Activated B cell treated with CpG ODN at 0.5 μM for 24 hours (primary cell): ENCODE measurements around the gene VEGFB. TPM values are rescaled to one million over a fixed set of nuclear protein-coding genes. Genes with fewer than 3 reads are reported as not detected.
A peak's percentile ranks its signal among the peaks of the same experiment; 100 is the strongest.

Source experiments
- ATAC-seq: fragments of 200-7000 bp; cut with Tn5 transposase; one replicate; pipeline ENCODE4 v1.10.0; 2021; ENCODE audit warnings: low read depth, mild to moderate bottlenecking, moderate library complexity
- CTCF ChIA-PET: fragments of 350-600 bp; sonication (Branson Sonifier 250); formaldehyde crosslinking; loops from one replicate; lab custom pipeline; 2021; ENCODE audit warnings: antibody characterized with exemption; lab: Charles Lee
- POLR2A ChIA-PET: fragments of 350-600 bp; sonication (Branson Sonifier 250); formaldehyde crosslinking; loops from one replicate; lab custom pipeline; 2021; ENCODE audit warnings: antibody characterized with exemption; lab: Charles Lee
- DNase-seq: peaks from one replicate; pipeline ENCODE4 v3.0.0; 2022
- H3K27ac Mint-ChIP-seq: one replicate; pipeline ENCODE4 v1.8.0; 2020; ENCODE audit warnings: mixed read lengths
- H3K27me3 Mint-ChIP-seq: one replicate; pipeline ENCODE4 v1.8.0; 2021; ENCODE audit warnings: mixed read lengths
- H3K36me3 Mint-ChIP-seq: one replicate; pipeline ENCODE4 v1.8.0; 2021; ENCODE audit warnings: low read depth, mixed read lengths
- H3K4me1 Mint-ChIP-seq: one replicate; pipeline ENCODE4 v1.8.0; 2021; ENCODE audit warnings: mixed read lengths
- H3K4me3 Mint-ChIP-seq: one replicate; pipeline ENCODE4 v1.8.0; 2020; ENCODE audit warnings: mild to moderate bottlenecking, mixed read lengths
- H3K9me3 Mint-ChIP-seq: one replicate; pipeline ENCODE4 v1.8.0; 2020; ENCODE audit warnings: mixed read lengths
- CTCF ChIP-seq: fragments of 200-600 bp; IDR thresholded peaks from one replicate; pipeline ENCODE4 v1.8.0; 2022; ENCODE audit warnings: antibody characterized with exemption, mild to moderate bottlenecking
- intact Hi-C: fragments of 100-400 bp; cut with micrococcal nuclease; formaldehyde crosslinking; loops from one replicate; pipeline ENCODE4 v1.15.1; 2024
- total RNA-seq: library from RNA; stranded (reverse); gene quantifications from 2 replicates; pipeline ENCODE4 v1.2.3, GENCODE V29; 2022

Gene VEGFB
- total RNA-seq, 1 donor from 2014 or later, result 97.4 TPM

DNA sequence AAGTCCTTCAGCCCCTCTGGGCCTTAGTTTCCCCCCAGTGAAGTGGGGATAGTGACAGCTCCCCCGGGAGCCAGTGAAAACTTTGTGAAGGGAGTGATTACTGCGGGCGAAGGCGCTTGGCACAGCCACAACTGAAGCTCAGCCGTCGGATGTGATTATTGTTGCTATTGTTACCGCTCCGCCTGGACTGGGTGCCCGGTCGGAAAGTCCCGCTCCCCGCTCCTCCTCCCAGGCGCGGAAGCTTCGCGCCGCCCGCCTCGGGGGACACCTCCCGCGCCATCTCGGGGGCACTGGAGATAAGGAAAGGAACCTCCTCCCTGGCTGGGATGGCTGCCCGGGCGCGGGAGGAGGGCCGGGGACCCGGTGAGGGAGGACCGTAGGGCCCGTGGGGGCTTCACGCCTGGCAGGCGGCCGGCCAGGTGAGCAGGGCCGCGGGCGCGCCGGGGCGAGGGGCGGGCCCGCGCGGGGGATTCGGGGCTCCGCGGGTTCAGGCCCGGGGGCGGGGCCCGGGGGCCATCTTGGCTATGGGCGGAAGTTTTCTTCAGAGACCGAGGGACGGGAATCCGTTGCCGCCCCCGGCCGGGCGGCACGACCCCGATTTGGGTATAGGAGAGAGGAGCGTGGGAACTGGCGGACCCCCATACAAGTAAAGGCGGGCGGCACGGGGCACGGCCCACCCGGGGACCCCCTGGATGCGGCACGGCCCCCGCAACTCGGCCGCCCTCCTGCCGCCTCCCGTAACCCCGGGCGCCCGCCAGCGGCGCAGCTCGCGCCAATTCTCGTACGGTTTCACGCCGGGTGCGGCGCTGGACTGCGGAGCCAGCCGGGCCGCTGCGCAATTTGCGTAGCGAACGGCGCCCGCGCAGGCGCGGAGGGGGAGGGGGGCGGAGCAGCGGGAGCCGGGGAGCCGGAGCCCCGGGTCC is 50.8 kb downstream of the VEGFB start, which contains the start of gene GPR137:
Gene GPR137, plus strand, starts transcription at position 887 of the 923 bp plus-strand sequence. CDS start 677 bp downstream, outside the sequence.
- peak; percentile 64 for ATAC-seq
- no peak for TF ChIP-seq CTCF
- intact Hi-C loops, result loop anchor here (1.0 to 2.0 kb wide), 9 partner anchors 15 to 59 kb away; partner anchors contain the start of genes CCDC88B, DNAJC4, ESRRA and FKBP2
- POLR2A ChIA-PET, result interaction anchor here (0.5 to 5.8 kb wide), 19 partner anchors 10 to 1223 kb away, joined by 3 to 119 read pairs (median 6); partner anchors contain the start of genes CCDC88B, ESRRA, FERMT3 and FKBP2
- CTCF ChIA-PET, result interaction anchor here (1.0 to 2.6 kb wide), 8 partner anchors 14 to 81 kb away, joined by 3 to 11 read pairs (median 4); partner anchors contain the start of genes CATSPERZ and PRDX5
- Mint-ChIP-seq H3K4me3 (peak within 1 kb of the TSS; percentile 90), H3K9me3 (no peaks in the 10 kb centered on the region), H3K27me3 (no peaks in the 10 kb centered on the region), H3K36me3 (peaks cover 12% of the 10 kb centered on the region), H3K27ac (peak within 1 kb of the TSS; percentile 92), H3K4me1 (peaks cover 20% of the 10 kb centered on the region)
- DNase-seq, result peak; percentile 99

- DNase-seq, result no peak
- CTCF ChIA-PET, result interaction anchor here (0.5 to 2.2 kb wide), 5 partner anchors 15 to 487 kb away, joined by 3 to 11 read pairs (median 4); partner anchors contain the start of genes CATSPERZ, ESRRA and PRDX5
- peak overlapping the region; percentile 59 for H3K27ac Mint-ChIP-seq
- no peak for ATAC-seq
- no peaks in the 10 kb centered on the region for H3K9me3 Mint-ChIP-seq
- POLR2A ChIA-PET, result interaction anchor here (1.9 to 5.8 kb wide), 5 partner anchors 16 to 101 kb away, joined by 14 to 119 read pairs (median 24); partner anchors contain the start of genes ESRRA, FERMT3, PRDX5 and STIP1
- peaks cover 22% of the 10 kb centered on the region for H3K4me1 Mint-ChIP-seq
- peaks cover 7% of the 10 kb centered on the region for H3K27me3 Mint-ChIP-seq
- peak overlapping the region; percentile 78 for H3K4me3 Mint-ChIP-seq
- peaks cover 11% of the 10 kb centered on the region for H3K36me3 Mint-ChIP-seq
- intact Hi-C loops, result loop anchor here (1.0 to 2.0 kb wide), 7 partner anchors 15 to 56 kb away; partner anchors contain the start of genes CCDC88B, DNAJC4, ESRRA and FKBP2
- TF ChIP-seq CTCF, result no peak
Observed at GRCh38 chr11:64285885-64286800, 51.8 kb downstream of the VEGFB start.

- Mint-ChIP-seq H3K4me3 (peak overlapping the region; percentile 78), H3K27me3 (peaks cover 7% of the 10 kb centered on the region), H3K4me1 (peaks cover 21% of the 10 kb centered on the region), H3K27ac (peak overlapping the region; percentile 59), H3K9me3 (no peaks in the 10 kb centered on the region), H3K36me3 (peaks cover 6% of the 10 kb centered on the region)
- POLR2A ChIA-PET, result interaction anchor here (3.7 to 5.8 kb wide), 2 partner anchors 16 to 17 kb away, joined by 24 to 119 read pairs; partner anchors contain the start of gene ESRRA
- no peak for TF ChIP-seq CTCF
- CTCF ChIA-PET, result interaction anchor here (0.9 kb wide), 2 partner anchors 18 to 82 kb away, joined by 3 to 6 read pairs; partner anchors contain the start of gene ESRRA
- ATAC-seq, result no peak
- DNase-seq, result no peak
- intact Hi-C loops, result no loop called here
Observed at GRCh38 chr11:64286801-64287159, 52.4 kb downstream of the VEGFB start.

DNA sequence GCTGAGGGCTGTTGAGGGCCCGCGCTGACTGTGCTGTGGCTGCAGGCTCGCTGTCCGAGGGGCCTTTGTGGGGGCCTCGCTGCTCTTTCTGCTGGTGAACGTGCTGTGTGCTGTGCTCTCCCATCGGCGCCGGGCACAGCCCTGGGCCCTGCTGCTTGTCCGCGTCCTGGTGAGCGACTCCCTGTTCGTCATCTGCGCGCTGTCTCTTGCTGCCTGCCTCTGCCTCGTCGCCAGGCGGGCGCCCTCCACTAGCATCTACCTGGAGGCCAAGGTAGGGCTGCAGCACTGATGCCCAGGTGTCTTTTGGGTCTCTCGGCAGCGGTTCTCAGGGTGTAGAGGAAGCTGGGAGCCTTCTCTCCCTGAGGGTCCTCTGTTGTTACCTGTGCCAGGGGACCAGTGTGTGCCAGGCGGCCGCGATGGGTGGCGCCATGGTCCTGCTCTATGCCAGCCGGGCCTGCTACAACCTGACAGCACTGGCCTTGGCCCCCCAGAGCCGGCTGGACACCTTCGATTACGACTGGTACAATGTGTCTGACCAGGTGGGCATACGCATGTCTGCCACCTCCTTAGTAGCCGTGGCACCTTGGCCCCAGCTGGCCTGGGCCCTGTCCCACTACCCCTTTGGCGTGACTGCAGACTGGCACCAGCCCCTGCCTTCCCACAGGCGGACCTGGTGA is 53.4 kb downstream of the VEGFB start:
- DNase-seq (no peak), ATAC-seq (no peak)
- intact Hi-C loops, result no loop called here
- Mint-ChIP-seq H3K27ac (no peak overlapping the region), H3K27me3 (peaks cover 10% of the 10 kb centered on the region), H3K9me3 (no peaks in the 10 kb centered on the region), H3K36me3 (peaks cover 2% of the 10 kb centered on the region), H3K4me1 (peaks cover 23% of the 10 kb centered on the region), H3K4me3 (peak overlapping the region; percentile 11)
- ChIA-PET CTCF (interaction anchor here (1.2 kb wide), 1 partner anchor 83 kb away, joined by 5 read pairs; no protein-coding TSS in a partner anchor), POLR2A (interaction anchor here (0.6 kb wide), 1 partner anchor 70 kb away, joined by 8 read pairs; no protein-coding TSS in a partner anchor)
- TF ChIP-seq CTCF, result no peak
